HG03460 (cell line): ENCODE results near the gene GASK1B.
A peak's percentile ranks its signal among the peaks of the same experiment; 100 is the strongest.

Experiments used
- ATAC-seq: cut with Tn5 transposase; IDR thresholded peaks from one replicate; pipeline ENCODE4 v1.9.1; 2021; ENCODE audit not compliant: unreplicated experiment

GASK1B gene

DNA sequence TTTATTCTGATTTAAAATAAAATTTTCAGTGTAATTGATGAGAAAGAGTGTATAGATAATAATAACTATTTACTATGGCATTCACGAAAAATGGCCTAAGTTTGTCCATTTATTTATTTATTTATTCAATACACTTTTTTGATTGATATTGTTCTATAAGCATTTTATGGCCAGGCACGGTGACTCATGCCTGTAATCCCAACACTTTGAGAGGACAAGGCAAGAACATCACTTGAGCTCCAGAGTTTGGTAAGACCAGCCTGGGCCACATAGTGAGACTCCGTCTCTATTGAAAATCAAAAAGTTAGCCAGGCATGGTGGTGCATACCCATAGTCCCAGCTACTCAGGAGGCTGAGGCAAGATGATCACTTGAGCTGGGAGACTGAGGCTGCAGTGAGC is 25.7 kb downstream of the GASK1B start:
- ATAC-seq: no peak

DNA sequence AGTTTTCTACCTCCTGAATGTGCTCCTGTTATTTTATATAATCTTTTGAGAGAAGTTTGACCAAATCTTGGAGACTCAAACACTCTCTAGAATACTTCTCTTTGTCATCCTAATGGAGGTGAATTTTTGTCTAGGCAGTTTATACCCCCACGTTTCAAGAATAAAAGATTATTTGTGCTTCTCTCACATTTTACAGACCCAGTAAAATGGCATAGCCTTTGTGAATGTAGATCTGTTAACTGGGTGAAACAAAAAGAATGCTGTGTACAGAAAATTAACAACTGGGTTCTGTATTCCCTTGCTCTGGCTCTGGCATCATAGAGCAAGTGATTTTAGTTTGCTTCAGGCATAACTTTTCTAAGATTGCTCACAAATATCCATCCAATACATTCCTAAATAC is 26.1 kb downstream of the GASK1B start:
- ATAC-seq: no peak

DNA sequence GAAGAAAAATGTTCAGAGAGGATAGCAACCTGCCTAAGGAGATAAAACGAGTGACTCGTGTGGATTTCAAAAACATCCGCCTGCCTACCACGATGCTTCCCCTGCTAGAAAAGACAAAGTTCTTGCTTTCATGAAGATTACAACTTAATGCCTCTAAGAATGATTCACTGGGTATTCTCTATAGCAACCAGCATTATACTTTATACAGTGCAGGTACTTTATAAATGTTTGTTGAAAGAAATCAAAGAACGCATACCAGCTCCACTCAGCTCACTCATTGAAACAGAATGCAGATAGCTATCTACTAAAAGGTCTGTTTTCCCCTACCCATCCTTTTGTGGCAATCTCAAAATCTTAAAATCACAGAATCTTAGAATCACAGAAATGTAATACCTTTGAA is 33.7 kb downstream of the GASK1B start:
- no peak for ATAC-seq

- no peak for ATAC-seq
Observed at GRCh38 chr4:158134222-158134621, 38.6 kb downstream of the GASK1B start.

DNA sequence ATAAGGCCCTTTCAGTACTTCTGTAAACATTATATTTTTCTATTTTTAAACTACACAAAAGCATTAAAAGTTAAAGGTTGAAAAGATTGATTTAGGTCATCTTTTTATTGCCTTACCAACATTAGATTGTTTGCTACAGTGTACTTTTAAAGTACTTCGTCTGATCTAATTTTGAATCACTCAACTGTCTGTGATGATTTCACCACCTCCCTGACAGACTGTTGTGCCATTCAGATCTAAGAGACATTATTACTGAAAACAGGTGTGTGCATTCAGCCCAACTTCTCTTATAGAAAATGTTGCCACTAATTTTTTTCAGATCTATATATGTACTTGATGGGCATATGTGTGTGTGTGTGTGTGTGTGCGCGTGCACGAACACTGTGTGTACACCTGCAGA is 39.3 kb downstream of the GASK1B start:
- ATAC-seq: no peak

DNA sequence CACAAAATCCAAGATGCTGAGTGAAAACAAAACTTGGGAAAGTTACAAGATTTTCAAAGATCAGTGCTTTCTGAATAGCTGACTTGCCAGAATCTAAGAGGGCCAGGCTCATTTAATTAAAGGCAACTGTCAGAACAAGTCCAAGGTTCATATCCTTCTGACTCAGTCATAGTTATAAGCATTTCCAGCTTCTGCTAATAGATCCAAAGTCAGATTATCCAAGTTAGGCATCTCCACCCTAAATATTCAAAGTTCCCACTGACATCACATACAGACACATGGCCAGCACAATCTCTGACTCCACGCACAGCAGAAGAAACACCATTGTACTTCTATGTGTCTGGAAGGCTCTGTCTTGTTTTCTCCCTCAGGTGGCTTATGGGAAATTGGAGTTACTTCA is 41.8 kb downstream of the GASK1B start:
- no peak for ATAC-seq

GRCh38 chr4:158130204-158130603 is 42.6 kb downstream of the GASK1B start:
- ATAC-seq: no peak

- ATAC-seq: peak; percentile 85
Observed at GRCh38 chr4:158129694-158130093, 43.1 kb downstream of the GASK1B start.

DNA sequence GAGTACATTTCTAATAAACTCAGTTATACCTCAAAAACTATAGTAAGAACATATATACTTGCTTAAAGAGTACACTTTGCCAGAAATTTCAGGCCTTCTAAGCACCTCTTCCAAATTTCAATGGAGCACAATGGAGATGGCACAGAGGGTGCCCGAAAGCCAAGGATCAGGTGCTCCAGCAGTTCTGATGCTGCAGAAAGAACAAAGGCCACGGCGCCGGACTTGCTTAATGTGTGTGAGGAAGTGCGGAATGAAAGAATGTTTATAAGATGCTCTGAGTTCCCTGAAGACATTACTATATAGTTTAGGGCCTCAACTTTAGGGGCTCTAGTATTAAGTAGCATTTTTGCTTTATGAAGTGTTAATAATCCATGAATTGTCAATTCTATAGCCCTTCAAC is 44.3 kb downstream of the GASK1B start:
- no peak for ATAC-seq

DNA sequence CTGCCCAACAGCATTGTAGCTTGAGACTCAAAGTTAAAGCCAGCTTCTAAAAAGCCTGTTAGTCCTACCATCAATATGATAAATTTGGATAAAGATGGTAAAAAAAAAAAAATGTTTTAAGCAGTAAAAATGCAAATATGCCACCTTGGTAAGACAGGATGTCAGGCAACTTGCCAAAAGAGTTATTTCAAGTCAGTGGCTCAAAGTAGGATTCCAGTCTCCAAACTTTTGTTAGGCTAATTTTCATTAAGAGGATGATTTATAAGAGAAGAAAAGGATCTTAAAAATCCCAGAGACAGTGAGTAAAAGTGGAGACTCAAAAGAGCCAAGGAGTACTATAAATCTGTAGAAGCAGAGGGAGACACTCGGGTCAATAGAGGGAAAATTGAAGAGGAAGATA is 47.5 kb downstream of the GASK1B start:
- no peak for ATAC-seq
